Endothelial cell of umbilical vein (primary cell): ENCODE data around the gene VGLL3. TPM values are rescaled to one million over a fixed set of nuclear protein-coding genes. Genes with fewer than 3 reads are reported as not detected.

Experiments
- BruUV-seq: library from RNA; stranded (reverse); fragments of 400-500 nt; replicated peaks from 2 replicates; lab custom pipeline; 2021; lab: Mats Ljungman, UMichigan
- CTCF ChIA-PET: fragments of 300-600, 350-600 bp; sonication (Branson Sonifier 250); formaldehyde crosslinking; loops from one replicate; lab custom pipeline; 2021; ENCODE audit warnings: antibody characterized with exemption, inconsistent platforms; lab: Charles Lee
- POLR2A ChIA-PET: fragments of 300-600, 350-600 bp; sonication (Branson Sonifier 250); formaldehyde crosslinking; loops from one replicate; lab custom pipeline; 2021; ENCODE audit warnings: antibody characterized with exemption, inconsistent platforms; lab: Charles Lee
- DNase-seq: peaks from one replicate; pipeline ENCODE4 v3.0.0-alpha.2; 2011; ENCODE audit warnings: low read depth, low spot score
- FAIRE-seq: peaks from 2 replicates; lab custom pipeline; 2011; peaks lifted over from hg19 to GRCh38; lab: Jason Lieb, UNC
- H2AFZ ChIP-seq: 2 replicates; pipeline ENCODE4 v1.6.0; 2012; ENCODE audit warnings: low read depth, low read length, control low read depth, inconsistent platforms
- H3K27ac ChIP-seq: 2 replicates; pipeline ENCODE4 v1.5.1; 2011; ENCODE audit warnings: low read depth, mild to moderate bottlenecking, control low read depth, low read length, moderate library complexity; ENCODE audit not compliant: insufficient read depth
- H3K27me3 ChIP-seq, 2 experiments: 2 replicates each; pipeline versions ENCODE4 v1.6.0 to v1.6.1; 2011; ENCODE audit warnings: low read length in 2 of 2, mixed read lengths in 1 of 2; ENCODE audit not compliant: control insufficient read depth in 2 of 2, insufficient read depth in 2 of 2
- H3K36me3 ChIP-seq, 2 experiments: 2 replicates in 1 of 2; 3 replicates in 1 of 2; pipeline ENCODE4 v1.5.1; 2011; ENCODE audit warnings: low read length in 2 of 2, mild to moderate bottlenecking in 1 of 2, moderate library complexity in 1 of 2; ENCODE audit not compliant: control insufficient read depth in 2 of 2, insufficient read depth in 2 of 2; ENCODE audit errors: extremely low read depth in 1 of 2
- H3K4me1 ChIP-seq: 3 replicates; pipeline ENCODE4 v1.5.1; 2011; ENCODE audit warnings: mild to moderate bottlenecking, low read length; ENCODE audit not compliant: control insufficient read depth, insufficient read depth; ENCODE audit errors: extremely low read depth
- H3K4me2 ChIP-seq: 2 replicates; pipeline ENCODE4 v1.6.1; 2011; ENCODE audit warnings: low read length, control low read depth, mixed read lengths; ENCODE audit not compliant: insufficient read depth
- H3K4me3 ChIP-seq, 3 experiments: fragments of 200-600 bp in 1 of 3; sonication (generic), shearing (Covaris generic) in 1 of 3; replicated peaks in 1 of 3; 2 replicates each; pipeline ENCODE4 v1.5.1; 2011 to 2016; ENCODE audit warnings: control low read depth in 3 of 3, low read length in 3 of 3, mild to moderate bottlenecking in 2 of 3, inconsistent platforms in 1 of 3, low read depth in 1 of 3, moderate library complexity in 1 of 3; ENCODE audit not compliant: insufficient read depth in 1 of 3
- H3K79me2 ChIP-seq: 2 replicates; pipeline ENCODE4 v1.6.0; 2012; ENCODE audit warnings: low read length, inconsistent platforms; ENCODE audit not compliant: control insufficient read depth, insufficient read depth
- H3K9ac ChIP-seq: replicated peaks from 2 replicates; pipeline ENCODE3; 2011; ENCODE audit warnings: low read length, control low read depth; ENCODE audit not compliant: insufficient read depth; ENCODE audit errors: extremely low read depth
- H3K9me1 ChIP-seq: replicated peaks from 3 replicates; pipeline ENCODE4 v1.6.0; 2011; ENCODE audit warnings: mild to moderate bottlenecking, low read length; ENCODE audit not compliant: control insufficient read depth, insufficient read depth; ENCODE audit errors: extremely low read depth
- H3K9me3 ChIP-seq: replicated peaks from 2 replicates; pipeline ENCODE4 v1.5.1; 2012; ENCODE audit warnings: low read length, inconsistent platforms; ENCODE audit not compliant: control insufficient read depth, insufficient read depth
- H4K20me1 ChIP-seq: replicated peaks from 2 replicates; pipeline ENCODE3; 2011; ENCODE audit warnings: mild to moderate bottlenecking, low read length; ENCODE audit not compliant: control insufficient read depth, insufficient read depth; ENCODE audit errors: extremely low read depth
- CTCF ChIP-seq, 2 donors: IDR thresholded peaks; 1 replicate in 1 of 2; 2 replicates in 1 of 2; pipeline ENCODE4 v1.5.1; 2011; ENCODE audit warnings: low read length in 2 of 2, mild to moderate bottlenecking in 2 of 2, moderate library complexity in 2 of 2, control low read depth in 1 of 2, inconsistent platforms in 1 of 2, low read depth in 1 of 2; ENCODE audit not compliant: insufficient read depth in 1 of 2; ENCODE audit errors: extremely low read depth in 1 of 2
- EZH2 ChIP-seq: IDR thresholded peaks from 2 replicates; pipeline ENCODE4 v1.6.1; 2012; ENCODE audit warnings: borderline replicate concordance, low read depth, mild to moderate bottlenecking, moderate library complexity, low read length, inconsistent platforms; ENCODE audit not compliant: severe bottlenecking
- FOS ChIP-seq: IDR thresholded peaks from 2 replicates; pipeline ENCODE4 v1.6.1; 2011; ENCODE audit warnings: mild to moderate bottlenecking, low read length, moderate library complexity, borderline replicate concordance; ENCODE audit not compliant: insufficient read depth
- GATA2 ChIP-seq: IDR thresholded peaks from 2 replicates; pipeline ENCODE4 v1.7.0; 2011; ENCODE audit warnings: low read depth, mild to moderate bottlenecking, moderate library complexity, mixed read lengths, low read length; ENCODE audit not compliant: insufficient read length, insufficient read depth
- JUN ChIP-seq: IDR thresholded peaks from 2 replicates; pipeline ENCODE4 v1.6.1; 2011; ENCODE audit warnings: borderline replicate concordance, low read depth; ENCODE audit not compliant: insufficient read length, insufficient read depth
- MAX ChIP-seq: IDR thresholded peaks from 2 replicates; pipeline ENCODE4 v1.6.1; 2011; ENCODE audit not compliant: insufficient read depth, insufficient read length
- MYC ChIP-seq: IDR thresholded peaks from one replicate; pipeline ENCODE4 v1.6.1; 2011; ENCODE audit warnings: mild to moderate bottlenecking, low read depth, low read length
- POLR2AphosphoS5 ChIP-seq: IDR thresholded peaks from 2 replicates; pipeline ENCODE4 v1.6.1; 2012; ENCODE audit warnings: low read depth, mild to moderate bottlenecking, control low read depth, low read length, moderate library complexity; ENCODE audit not compliant: insufficient read depth
- dilution Hi-C: fragments of 300-500 bp; cut with MboI; formaldehyde crosslinking; loops from one replicate; pipeline ENCODE4 v1.15.0; 2019; ENCODE audit warnings: low sequenced_read_pairs; ENCODE audit not compliant: extremely low pct_ligation_motif_present
- intact Hi-C: fragments of 100-400 bp; cut with micrococcal nuclease; formaldehyde crosslinking; loops from one replicate; pipeline ENCODE4 v1.10.0; 2022
- polyA plus RNA-seq, 4 experiments: library from polyadenylated mRNA; depleted of rRNA in 3 of 4; stranded (reverse) in 3 of 4; unstranded in 1 of 4; fragments of >200 nt; gene quantifications; 2 replicates each; pipeline versions ENCODE4 v1.2.1 to v1.2.3, GENCODE V29; 2011 to 2012; ENCODE audit warnings: missing spikeins in 1 of 4
- total RNA-seq: library from RNA; stranded (reverse); gene quantifications from 2 replicates; pipeline ENCODE4 v1.2.3, GENCODE V29; 2021

Gene VGLL3
- total and polyA plus RNA-seq, 2 donors (not counting 3 experiments of a cell fraction or from before 2014, with no cell fraction given): 4.2 to 12.0 TPM

- ChIA-PET POLR2A (no interaction called here), CTCF (interaction anchor here (1.3 kb wide), 1 partner anchor 140 kb away, joined by 3 read pairs; no protein-coding TSS in a partner anchor)
- no peaks in the 10 kb centered on the region for H3K36me3 ChIP-seq
Measured at GRCh38 chr3:86942206-86942605, 48.7 kb downstream of the VGLL3 start.

More at GRCh38 chr3:86942206-86942605, 48.7 kb downstream of the VGLL3 start:
- no peaks in the 10 kb centered on the region for H3K4me1 ChIP-seq
- no peaks in the 10 kb centered on the region for H3K9me1 ChIP-seq
- DNase-seq (no peak), FAIRE-seq (no peak)
- no peaks in the 10 kb centered on the region for H3K9me3 ChIP-seq
- H3K27ac ChIP-seq: no peak overlapping the region
- no peak overlapping the region for H3K4me3 ChIP-seq
- dilution Hi-C loops (no loop called here), intact Hi-C loops (no loop called here)
- H2AFZ ChIP-seq: no peak overlapping the region
- no peaks in the 10 kb centered on the region for H3K27me3 ChIP-seq
- H4K20me1 ChIP-seq: no peaks in the 10 kb centered on the region
- no TSS peak for BruUV-seq
- H3K79me2 ChIP-seq: no peaks in the 10 kb centered on the region
- H3K9ac ChIP-seq: no peak overlapping the region
- no peak overlapping the region for H3K4me2 ChIP-seq
- TF ChIP-seq MAX (no peak), POLR2AphosphoS5 (no peak), CTCF (IDR thresholded peaks at IDR 0.05; ENCODE audit: extremely low read depth in 1 of 2, insufficient read depth in 1 of 2, low read depth in 1 of 2, low read length in 2 of 2) (no peak), FOS (no peak), MYC (no peak), JUN (no peak), GATA2 (no peak), EZH2 (no peak)
